Left cardiac atrium (tissue), 4 donors: ENCODE data around the gene ADORA2B. TPM values are rescaled to one million over a fixed set of nuclear protein-coding genes. Genes with fewer than 3 reads are reported as not detected.

ENCODE experiments used
- ATAC-seq, 2 donors: fragments of 200-7000 bp; cut with Tn5 transposase; one replicate each; pipeline ENCODE4 v1.9.1; 2020; ENCODE audit warnings: mild to moderate bottlenecking in 2 of 2, moderate library complexity in 2 of 2
- DNase-seq: peaks from one replicate; pipeline ENCODE4 v3.0.0-alpha.2; 2020
- intact Hi-C, 2 donors: fragments of 100-400 bp; cut with DNase I; formaldehyde crosslinking; loops; one replicate each; pipeline versions ENCODE4 v1.14.1 to v1.15.1; 2022 to 2023
- total RNA-seq, 2 donors: library from RNA; stranded (reverse); fragmentation: NEBNext Ultra II Directional; extraction: Animal tissue kit (Norgen Biotek cat#: 25700); gene quantifications; one replicate each; pipeline ENCODE4 v1.2.1, GENCODE V29; 2021
- donor health status: DM: no; HTN: yes; CAD: no.
- donor health status: DM: no; HTN: yes; CAD: no; lungs with severe emphysema.
- donor health status: DM: yes; HTN: yes; CAD: no.
- donor health status: Dilated cardiomyopathy.

Gene ADORA2B
- total RNA-seq, 2 donors from 2014 or later = 0.50 to 1.0 TPM

DNA sequence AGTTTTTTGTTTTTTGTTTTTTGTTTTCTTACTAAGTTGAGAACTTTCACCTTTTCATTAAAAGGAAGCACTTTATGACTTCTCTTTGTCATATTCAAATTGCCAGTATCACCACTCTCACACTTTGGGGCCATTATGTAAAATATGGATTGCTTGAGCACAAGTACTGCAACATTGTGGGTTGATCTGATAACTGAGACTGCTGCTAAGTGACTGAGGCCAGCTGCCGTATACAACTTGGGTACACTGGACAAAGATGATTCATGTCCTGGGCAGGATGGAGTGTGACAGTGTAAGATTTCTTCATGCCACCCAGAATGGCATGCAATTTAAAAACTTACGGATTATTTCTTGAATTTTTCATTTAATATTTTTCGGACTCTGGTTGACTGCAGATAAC is 62.5 kb downstream of the ADORA2B start:
- DNase-seq (no peak), ATAC-seq (peak in 1 of 2 donors; percentile 20)
- intact Hi-C loops = no loop called here

DNA sequence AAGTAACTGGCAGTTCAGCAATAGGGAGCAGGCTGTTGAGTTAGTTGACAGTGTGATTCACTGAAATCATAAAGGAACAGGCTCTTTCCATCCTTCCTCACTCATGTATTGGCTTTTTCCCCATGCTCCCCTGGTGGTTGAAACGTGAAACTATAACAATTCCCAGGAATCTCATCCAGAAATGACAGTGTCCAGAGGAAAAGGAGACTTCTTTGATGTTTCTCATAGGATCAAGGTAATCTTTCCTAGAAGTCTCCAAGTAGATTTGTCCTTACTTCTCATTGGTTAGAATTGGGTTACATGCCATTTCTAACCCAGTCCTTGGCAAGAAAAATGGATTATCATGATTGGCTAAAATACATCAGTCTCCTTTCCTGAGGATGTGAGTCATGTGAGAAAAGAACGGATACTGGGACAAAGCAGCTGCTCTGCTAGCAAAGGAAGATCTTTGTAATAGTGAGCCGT is 69.0 kb downstream of the ADORA2B start:
- peak; percentile 30 to 70 for ATAC-seq
- intact Hi-C loops = no loop called here
- no peak for DNase-seq

DNA sequence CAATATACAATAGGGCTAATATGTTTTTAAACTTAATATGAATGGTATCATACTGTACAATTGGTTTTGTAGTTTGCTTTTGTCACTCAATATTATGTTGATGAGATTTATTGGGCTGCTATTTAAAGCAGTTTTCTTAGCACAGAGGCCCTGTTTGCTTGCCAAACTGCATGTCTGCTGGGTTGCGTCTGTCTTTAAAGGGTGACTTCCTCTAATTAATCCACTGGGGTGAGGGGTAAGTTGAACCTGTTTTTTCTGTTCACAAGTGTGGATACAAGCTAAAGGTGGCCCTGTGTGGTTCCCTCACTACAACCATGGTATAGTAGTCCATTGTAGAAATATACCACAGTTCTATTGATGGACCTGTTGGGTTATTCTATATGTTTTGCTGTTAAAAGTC is 74.4 kb downstream of the ADORA2B start:
- intact Hi-C loops = no loop called here
- ATAC-seq (no peak), DNase-seq (no peak)

DNA sequence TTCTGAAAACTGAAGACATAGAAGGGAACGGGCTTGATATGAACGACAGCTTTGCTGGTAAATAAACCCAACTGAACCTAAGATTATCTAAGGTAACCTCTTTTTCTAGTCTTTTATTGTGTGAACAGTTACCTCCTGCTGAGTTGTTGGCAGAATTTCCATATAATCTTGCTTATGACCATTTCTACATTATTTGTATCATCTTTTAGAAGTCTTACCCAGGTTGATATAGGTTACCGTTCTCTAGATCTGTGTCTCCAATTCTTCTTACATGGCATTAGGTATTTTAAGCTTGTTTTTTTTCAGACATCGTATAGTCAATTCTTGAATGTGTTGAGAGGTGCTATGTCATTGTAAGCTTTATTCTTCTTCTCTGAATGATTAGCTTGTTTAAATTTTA is 79.0 kb downstream of the ADORA2B start:
- ATAC-seq = no peak
- no peak for DNase-seq
- intact Hi-C loops = no loop called here

DNA sequence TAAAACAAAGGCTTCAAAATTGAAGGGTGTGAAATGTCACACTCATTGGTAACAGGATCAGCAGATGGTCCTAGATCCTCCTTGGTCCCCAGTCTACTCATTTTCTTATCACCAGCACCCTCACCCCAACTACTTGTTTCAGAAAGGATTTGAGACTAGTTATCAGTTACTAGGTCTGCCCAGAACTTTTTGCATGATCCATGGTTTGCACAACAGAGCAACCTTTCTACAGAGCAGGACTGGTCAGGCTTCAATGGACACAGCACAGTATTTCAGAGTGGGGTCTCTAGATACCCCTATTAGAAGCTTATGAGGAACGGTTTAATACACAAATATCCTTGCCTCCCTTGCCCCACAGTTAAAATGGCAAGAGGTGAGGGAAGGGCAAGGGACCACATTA is 80.3 kb downstream of the ADORA2B start:
- intact Hi-C loops = no loop called here
- DNase-seq = no peak
- no peak for ATAC-seq

Other genes with a start within 250 kb of the ADORA2B start
- gene ZNF286A, start 245.4 kb upstream of the ADORA2B start, total RNA-seq = 10 to 100 TPM; 12.7 to 13.7 TPM
- gene TBC1D26, start 212.8 kb upstream of the ADORA2B start, total RNA-seq = not detected
- gene ZSWIM7, start 54.6 kb downstream of the ADORA2B start, total RNA-seq = 10 to 100 TPM; 15.8 to 30.1 TPM
- gene TTC19, start 54.7 kb downstream of the ADORA2B start, total RNA-seq = 10 to 100 TPM; 22.1 to 39.6 TPM